NCI-H2029 treated with DMSO at 0.1 percent for 48 hours (cell line): ENCODE data around the gene PTPN18.

Experiments used
- DNase-seq: peaks from one replicate; lab custom pipeline; 2025; lab: John Stamatoyannopoulos, UW

Gene PTPN18

DNA sequence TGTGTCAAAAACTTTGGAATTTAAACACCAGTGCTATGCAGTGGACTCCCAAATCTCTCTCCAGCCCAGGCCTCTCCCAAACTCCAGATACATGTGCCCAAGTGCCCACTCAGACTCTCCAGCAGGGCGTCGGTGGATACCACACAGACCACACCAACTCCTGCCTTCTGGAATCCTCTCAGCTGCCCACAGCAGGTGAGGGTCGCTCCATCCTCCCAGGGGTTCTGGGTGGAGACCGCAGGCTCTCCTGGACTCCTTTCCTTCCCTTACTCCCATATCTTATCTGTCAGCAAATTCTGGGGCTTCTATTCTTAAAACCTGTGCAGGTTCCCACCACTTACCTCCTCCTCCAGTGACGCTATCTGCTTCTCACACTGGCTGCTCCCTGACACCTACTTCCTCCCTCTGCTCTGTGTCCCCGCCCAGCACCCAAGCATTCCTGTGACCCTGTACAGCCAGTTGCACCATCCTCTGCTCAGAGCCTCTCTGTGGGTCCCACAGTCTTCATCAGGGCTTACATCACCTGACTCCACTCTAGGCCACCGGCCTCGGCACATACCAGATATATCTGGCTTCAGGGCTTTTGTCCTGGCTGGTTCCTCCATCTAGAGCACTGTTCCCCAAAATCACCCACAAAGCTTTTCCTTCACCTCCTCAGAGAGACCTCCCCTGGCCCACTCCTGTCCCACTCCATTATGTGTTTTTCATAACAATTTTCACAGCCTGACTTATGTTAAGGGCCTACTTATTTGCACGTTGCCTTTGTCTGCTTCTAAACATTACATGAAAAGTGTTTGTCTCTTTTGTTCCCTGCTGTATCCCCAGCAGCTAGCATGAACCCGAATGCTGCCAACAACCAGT is 15.7 kb upstream of the PTPN18 start:
- DNase-seq, result no peak

DNA sequence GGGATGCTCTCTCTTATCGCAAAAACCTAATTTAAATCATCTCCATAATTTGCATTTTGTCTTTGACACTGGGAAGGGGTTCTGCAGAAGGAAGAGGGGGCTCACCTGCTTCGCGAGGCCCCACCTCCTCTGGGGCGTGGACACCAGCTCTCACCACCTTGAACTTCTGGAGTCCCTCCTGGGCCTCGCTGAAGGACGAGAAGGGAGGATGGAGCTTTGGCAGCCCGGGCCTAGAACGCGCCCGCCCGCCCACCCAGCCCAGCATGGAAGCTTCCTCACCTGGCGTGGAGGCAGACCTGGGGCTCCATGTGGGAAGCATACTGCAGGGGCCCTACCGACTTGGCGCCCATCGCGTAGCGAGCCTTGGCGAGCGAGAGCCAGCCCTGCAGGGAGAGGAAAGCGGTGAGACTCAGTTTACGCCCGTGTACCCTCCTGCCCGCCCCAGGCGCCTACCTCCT is 14.3 kb upstream of the PTPN18 start:
- no peak for DNase-seq

DNA sequence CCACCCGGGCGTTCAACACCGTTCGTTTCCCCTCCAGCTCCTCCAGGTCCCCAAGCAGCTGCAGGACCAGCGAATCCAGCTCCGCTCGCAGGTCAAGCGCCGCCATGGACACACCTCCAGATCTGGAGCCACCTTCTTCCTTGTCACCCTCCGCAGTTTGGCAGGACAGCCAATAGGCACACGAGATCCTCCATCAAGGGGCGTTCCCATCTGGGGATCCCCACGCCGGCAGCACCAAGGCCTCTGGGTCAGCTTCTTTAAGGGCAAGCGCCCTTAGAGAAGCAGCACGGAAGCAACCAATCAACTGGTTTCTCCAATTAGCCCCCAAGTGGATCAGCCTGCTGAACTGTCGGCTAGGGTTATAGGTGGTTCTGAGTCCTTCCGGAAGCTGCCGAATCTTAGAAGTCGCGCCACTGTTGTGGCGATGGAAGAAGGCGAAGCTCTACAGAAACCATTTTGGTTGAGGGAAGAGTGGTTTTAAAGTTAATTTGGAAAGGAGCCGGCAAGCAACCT is 13.8 kb upstream of the PTPN18 start:
- peak; percentile 75 for DNase-seq

DNA sequence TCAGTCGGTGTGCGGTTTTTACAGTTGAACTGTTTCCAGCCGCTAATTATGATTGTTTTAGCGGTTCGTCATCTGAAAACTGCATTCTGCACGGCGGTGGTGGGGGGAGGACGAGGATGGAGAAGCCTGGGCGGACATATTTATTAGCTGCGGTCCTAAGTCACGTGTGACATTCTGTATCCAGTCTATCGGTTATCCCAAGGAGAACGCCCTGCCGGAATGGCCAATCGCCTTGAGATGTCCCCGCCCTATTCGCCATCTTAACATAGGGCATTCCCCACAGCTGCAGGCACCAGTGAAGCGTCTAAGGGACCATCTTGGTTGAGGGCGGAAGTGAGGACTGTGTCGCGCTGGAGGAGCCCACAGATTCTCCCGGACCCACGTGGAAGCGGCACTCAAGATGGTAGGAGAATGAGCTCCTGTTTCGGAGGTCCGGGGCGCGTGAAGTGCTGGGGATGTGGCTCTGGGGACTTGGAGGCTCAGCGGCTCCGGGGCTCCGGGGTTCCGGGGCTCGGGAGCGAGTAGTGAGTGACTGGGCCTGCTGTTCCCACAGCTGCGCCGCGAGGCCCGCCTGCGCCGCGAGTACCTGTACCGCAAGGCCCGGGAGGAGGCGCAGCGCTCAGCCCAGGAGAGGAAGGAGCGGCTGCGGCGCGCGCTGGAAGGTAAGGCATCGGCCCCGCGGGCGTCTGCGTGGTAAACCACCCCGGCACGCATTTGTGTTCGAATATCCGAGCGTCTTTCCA is 13.2 kb upstream of the PTPN18 start, which contains the start of gene IMP4:
Gene IMP4, plus strand, starts transcription at position 365 of the 743 bp plus-strand sequence. Its CDS starts 36 bp downstream, at position 401.
- DNase-seq, result peak; percentile 93

DNA sequence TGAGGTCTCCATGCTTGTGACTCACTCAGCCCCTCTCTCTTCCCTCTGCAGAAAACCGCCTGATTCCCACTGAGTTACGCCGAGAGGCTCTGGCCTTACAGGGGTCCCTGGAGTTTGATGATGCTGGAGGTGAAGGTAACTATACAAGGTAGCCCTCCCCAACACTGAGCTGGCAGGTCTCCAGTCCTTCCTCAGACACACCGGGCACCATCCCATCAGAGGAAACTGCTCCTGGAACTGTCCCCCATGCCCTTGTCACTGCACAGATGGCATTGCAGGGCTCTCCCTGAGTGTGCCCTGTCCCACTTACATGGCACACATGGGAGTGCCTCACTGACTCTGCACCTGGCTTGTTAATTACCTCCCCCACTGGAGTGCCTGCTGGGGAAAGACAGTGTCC is 11.3 kb upstream of the PTPN18 start:
- no peak for DNase-seq

DNA sequence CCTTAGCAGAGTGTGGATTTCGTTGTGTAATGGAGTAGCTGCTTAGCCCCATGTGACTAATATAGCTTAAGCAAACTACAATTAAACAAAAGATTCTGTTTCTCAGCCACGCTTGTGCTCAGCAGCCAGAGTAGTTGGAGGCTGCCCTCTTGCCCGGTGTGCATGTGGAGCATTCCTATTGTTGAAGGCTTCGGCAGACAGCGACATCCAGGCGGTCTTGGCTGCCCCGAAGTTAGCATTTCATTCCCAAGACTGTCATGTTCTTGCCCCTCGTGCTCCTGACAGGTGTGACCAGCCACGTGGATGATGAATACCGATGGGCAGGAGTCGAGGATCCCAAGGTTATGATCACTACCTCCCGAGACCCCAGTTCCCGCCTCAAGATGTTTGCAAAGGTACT is 10.8 kb upstream of the PTPN18 start:
- DNase-seq, result no peak

DNA sequence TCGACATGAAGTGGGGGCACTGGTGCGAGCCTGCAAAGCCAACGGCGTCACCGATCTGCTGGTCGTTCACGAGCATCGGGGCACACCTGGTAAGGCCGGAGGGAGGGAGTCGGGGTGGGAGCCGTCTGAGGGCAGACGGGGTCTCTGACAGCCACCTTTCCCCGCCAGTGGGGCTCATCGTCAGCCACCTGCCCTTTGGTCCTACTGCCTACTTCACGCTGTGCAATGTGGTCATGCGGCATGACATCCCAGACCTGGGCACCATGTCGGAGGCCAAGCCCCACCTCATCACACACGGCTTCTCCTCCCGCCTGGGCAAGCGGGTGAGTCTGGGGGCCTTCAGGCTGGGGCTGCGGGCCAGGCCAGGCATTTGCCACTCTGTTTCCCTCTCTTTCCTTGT is 10.2 kb upstream of the PTPN18 start:
- DNase-seq, result no peak

DNA sequence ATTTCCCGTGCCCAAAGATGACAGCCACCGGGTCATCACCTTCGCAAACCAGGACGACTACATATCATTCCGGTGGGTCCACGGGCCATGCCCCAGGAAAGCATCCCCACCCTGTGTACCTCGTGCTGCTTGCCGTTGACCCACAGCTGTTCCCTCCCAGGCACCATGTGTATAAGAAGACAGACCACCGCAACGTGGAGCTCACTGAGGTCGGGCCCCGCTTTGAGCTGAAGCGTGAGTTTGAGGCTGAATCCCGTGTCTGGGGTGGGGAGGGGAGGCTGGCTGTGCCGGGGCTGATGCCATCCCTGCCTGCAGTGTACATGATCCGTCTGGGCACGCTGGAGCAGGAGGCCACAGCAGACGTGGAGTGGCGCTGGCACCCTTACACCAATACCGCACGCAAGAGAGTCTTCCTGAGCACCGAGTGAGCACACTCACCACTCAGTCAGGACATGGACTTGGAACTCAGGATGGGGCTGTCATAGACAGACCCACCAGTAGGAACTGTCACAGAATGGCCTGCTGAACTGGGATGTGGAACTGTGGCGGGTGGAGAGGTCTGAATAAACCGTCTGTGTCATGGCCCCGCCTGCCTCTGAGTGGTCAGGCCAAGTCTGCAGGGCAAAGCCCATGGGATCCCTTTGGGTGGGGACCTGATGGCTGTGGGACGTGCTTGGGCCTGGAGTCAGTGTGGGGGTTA is 9.7 kb upstream of the PTPN18 start:
- DNase-seq, result no peak

DNA sequence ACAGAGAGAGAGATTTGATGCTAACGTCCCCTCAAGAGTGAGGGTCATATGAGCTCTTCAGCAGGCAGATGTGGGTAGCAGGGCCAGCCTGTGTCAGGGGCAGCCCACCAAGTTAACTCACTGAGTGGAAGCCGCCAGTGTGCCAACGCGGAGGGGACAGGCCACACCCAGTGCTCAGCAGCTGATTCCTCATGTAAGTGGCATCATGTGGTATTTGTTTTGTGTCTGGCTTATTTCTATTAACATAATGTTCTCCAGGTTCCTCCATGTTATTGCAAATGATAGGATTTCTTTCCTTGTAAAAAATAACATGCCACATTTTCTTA is 9.2 kb upstream of the PTPN18 start:
- DNase-seq, result no peak

DNA sequence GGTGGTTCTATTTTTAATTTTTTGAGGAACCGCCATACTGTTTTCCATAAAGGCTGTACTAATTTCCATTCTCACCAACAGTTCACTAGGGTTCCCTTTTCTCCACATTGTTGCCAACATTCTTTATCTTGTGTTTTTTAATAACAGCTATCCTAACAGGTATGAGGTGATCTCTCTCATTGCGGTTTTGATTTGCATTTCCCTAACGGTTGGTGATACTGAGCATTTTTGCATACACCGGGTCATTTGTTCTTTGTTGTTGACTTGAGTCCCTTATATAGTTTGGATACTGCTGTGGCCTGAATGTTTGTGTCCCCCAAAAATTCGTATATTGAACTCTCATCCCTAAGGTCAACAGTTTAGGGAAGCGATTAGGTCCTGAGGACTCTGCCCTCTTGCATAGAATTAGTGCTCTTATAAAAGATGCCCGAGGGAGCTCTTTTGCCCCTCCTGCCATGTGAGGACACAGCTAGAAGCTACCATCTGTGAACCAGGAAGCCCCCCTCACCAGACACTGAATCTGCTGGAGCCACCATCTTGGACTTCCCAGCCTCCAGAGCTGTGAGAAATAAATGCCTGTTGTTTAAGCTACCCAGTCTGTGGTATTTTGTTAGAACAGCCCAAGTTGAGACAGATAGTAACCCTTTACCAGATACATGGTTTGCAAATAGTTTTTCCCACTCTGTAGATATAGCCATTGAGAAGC is 8.5 kb upstream of the PTPN18 start:
- no peak for DNase-seq

DNA sequence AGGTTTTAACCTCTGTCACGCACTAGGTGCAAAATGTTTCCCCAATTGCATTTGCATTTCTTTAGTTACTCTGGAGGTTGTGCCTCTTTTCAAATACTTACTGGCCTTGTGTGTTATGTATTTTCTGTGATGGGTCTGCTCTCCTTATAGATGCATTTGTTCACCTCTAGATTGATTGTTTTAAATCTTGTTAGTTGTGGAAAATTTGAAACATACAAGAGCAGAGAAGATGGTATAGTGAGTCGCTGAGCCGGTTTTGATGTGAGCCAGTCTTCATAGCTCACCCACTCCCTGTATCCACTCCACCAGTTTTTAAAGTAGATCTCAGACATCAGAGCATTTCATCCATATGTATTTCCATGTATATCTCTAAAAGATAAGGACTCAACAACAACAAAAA is 6.7 kb upstream of the PTPN18 start:
- no peak for DNase-seq

DNA sequence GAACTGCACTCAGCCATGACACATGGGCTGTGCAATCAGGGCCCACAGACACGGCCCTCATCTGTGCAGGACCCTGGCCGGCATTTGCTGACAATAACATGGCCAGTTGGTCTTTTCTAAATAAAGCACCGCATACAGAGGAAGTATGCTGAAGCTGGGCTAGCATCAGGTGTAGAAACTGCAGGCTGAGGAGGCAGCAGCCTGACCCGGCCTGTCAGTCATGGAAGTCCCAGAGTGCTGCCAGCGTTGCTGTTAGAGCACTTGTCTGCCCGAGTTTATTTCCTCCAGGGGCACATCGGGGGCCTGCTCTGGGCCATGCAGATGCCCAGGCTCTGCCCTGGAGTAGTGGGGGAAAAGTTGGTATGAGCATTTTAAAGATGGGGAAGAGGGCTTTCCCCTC is 4.1 kb upstream of the PTPN18 start:
- no peak for DNase-seq

DNA sequence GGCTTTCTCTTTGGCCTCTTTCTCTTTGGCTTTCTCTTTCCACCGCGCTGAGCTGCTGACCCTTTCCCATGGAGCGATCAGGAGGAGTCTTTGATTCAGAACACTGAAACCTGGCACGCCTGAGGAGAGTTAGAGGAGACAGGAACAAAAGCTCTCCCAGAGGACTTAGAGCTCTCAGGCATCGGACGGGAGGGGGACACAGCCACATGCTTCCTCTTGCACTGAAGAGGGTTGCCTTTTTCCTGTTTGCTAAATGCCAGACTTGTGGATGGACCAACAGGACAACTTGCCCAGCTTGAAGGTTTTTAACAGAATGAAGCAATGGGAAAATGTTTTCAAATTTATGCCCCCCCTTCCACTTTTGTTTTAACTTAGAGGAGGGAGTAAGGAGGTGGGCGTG is 3.6 kb upstream of the PTPN18 start:
- DNase-seq, result no peak

DNA sequence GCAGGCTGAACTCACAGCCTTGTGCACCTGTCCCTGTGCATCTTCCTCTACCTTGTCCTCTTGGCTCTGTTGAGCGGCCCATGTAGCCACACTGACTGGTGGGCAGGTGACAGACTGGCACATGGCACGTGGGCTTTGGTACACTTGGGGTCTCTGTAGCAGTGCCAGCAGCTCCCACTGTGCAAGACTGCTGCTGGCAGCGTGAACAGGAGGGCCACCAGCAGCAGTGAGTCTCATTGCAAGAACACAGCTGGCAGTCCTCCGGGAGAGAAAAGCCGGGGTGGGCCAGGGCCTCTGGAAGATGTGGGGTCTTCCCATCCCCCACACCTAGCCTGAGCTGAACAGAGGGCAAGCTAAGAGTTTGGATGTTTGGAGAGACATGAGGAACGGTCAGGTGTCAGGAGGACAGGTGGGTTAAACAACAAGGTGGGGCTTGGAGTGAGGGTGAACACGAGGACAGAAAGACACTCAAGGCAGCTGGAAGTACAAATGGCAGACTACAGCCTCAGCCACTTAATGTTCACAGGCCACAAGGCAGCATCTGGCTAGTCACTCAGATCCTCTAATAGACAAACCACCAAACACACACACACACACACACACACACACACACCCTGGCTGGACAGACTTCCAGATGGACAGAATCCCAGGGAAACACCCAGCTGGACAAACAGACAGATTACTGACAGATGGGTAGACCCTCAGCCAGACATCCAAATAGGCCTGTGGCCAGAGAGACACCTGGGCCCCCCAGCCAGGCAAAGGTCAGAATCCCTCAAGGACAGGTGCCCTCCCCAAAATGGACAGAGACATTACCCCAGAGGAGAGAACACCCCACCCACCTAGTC is 2.3 kb upstream of the PTPN18 start:
- DNase-seq, result no peak

DNA sequence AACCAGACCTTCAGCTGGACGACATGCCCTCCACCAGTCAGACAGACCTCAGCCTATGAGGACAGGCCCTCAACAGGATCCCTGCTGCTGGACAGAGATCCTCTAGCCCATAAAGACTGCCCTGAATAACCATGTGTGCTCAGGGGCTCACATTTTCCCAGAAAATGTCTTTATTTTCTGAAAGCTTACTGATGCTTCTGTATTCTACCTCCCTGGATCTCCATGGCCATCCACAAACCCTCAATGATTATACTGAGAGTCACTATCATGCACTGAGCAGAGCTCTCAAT is 1.8 kb upstream of the PTPN18 start:
- DNase-seq, result no peak

DNA sequence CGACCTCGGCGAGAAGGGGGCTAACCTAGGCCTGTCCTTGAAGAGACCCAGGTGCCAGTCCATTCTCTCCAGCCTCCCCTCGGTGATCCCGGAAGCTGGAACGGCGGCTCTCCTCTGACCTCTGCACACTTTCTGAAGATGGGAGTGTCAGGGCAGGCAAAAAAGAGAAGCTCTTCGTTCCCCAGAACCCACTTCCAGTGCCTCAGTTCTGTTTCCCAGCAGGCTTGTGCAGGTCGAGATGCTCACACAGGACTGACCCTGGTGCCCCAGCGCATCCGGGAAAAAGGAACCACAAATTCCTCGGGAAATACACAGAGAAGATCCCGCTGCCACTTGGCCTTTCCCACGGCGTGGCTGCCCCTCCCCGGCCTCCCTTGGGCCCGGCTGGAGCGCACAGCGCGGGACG is 681 bp upstream of the PTPN18 start:
- no peak for DNase-seq

DNA sequence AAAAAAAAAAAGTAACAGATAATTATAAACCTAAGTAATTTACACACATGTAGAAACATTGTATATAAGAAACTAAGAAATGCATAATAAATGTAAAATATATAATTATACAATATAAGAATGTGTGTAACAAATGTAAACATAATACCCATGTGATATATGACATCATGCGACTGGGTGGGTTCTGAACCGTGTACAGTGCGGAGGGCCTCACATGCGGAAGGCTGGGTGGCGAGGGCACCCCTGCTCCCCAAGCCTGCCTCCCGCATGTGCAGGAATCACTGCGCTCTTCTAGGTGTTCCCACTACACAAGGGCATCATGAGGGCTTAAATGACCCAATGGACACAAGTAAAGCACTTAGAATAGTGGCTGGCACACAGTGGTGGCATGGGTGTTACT is 2.0 kb downstream of the PTPN18 start:
- no peak for DNase-seq

DNA sequence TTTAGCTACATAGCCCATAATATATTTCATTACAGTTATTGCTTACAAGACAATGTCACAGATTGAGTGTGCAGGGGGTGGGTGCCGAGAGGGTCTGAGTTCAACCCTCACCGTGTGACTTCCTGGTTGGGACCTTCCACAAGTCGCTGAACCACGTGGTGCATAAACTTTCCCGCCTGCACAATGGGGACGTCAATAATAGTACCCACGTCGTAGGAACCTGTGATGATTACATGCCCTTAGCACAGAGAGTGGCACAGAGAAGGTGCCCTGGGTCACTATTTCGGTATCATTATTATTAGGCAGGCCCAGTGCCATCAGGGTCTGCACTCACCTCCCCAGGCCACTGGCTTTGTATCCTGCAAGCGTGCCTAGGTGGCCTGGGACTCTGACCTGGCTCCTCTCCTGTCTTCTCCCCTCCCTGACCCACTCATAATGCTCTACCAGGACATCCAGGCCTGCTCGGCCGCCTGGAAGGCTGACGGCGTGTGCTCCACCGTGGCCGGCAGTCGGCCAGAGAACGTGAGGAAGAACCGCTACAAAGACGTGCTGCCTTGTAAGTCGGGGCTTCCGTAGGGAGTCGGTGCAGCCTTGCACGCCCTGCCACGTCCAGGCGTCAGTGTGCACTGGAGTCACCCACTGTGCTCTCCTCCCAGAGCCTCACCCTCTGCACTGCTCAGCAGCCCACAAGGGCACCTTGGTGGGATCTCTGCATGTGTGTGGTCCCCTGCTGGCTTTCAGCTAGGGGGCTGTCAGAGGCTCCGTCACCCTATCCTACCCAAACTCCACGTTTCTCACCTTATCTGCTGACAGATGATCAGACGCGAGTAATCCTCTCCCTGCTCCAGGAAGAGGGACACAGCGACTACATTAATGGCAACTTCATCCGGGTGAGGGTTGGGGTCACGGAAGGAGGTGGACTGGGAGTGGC is 2.8 kb downstream of the PTPN18 start:
- DNase-seq, result no peak

DNA sequence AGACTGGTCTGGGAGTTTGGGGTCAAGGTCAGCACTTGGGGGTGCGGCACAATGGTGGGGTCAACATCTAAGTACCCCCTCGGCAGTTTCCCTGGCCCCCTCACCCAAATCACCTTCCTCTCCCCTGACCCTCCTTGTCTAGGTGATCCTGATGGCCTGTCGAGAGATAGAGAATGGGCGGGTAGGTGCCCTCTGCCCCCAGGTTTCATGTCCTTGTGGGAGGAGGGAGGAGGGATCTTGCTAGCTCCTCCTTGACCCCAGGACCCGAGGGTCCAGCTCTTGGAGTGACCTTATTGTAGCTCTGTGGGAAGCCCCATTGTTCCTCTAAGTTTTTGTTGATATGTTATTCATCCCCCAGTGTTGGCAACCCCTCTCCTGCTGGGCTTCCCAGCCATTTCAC is 3.6 kb downstream of the PTPN18 start:
- no peak for DNase-seq

DNA sequence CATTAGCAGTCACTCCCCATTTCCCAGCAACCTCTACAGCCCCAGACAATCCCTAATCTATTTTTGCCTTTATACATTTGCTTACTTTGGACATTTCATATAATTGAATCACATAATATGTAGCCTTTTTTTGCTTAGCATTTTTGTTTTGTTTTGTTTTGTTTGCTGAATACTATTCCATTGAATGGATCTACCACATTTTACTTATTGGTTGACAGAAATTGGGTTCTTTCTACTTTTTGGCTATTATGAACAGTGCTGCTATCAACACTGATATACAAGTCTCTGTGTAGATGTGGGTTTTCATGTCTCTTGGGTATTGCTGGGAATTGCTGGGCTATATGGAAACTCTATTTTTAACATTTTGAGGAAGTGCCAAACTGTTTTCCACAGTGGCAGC is 7.6 kb downstream of the PTPN18 start:
- no peak for DNase-seq
